Lower leg skin (tissue), 3 donors: Measurements from ENCODE around the gene SAMD4B.

Experiments used
- CTCF ChIP-seq, 3 donors: fragments of 450-650 bp; IDR thresholded peaks; one replicate each; pipeline ENCODE4 v1.5.1; 2016; ENCODE audit warnings: antibody characterized with exemption in 3 of 3, mild to moderate bottlenecking in 3 of 3, moderate library complexity in 2 of 3
- POLR2A ChIP-seq, 2 donors: fragments of 450-650 bp; IDR thresholded peaks; one replicate each; pipeline ENCODE4 v1.6.1; 2016 to 2017; ENCODE audit warnings: antibody characterized with exemption in 2 of 2, mild to moderate bottlenecking in 1 of 2, moderate library complexity in 1 of 2

GRCh38 chr19:39329948-39330347 lies 12.3 kb upstream of the SAMD4B start:
- TF ChIP-seq CTCF (IDR thresholded peaks at IDR 0.05): no peak
- no peak for TF ChIP-seq POLR2A (IDR thresholded peaks at IDR 0.05)
